Cardiac muscle cell (in vitro differentiated cells and primary cell): ENCODE results near the gene CEP72. TPM values are rescaled to one million over a fixed set of nuclear protein-coding genes. Genes with fewer than 3 reads are reported as not detected.

Source experiments
- DNase-seq, 2 donors: peaks; one replicate each; pipeline versions ENCODE4 v3.0.0 to v3.0.0-alpha.2; 2010 to 2017; ENCODE audit warnings: low read depth in 1 of 2, low spot score in 1 of 2
- H3K27ac ChIP-seq: fragments of 200-600 bp; sonication (generic); 2 replicates; pipeline ENCODE4 v1.5.1; 2016
- H3K27me3 ChIP-seq: fragments of 200-600 bp; sonication (generic); 2 replicates; pipeline ENCODE4 v1.6.0; 2016; ENCODE audit warnings: control low read depth
- H3K36me3 ChIP-seq: fragments of 200-600 bp; sonication (generic); 2 replicates; pipeline ENCODE4 v1.5.1; 2016; ENCODE audit warnings: control low read depth
- H3K4me1 ChIP-seq: fragments of 200-600 bp; sonication (generic); 2 replicates; pipeline ENCODE4 v1.8.1; 2017; ENCODE audit warnings: low read depth, mild to moderate bottlenecking, mixed run types
- H3K4me3 ChIP-seq: fragments of 200-600 bp; sonication (generic); 2 replicates; pipeline ENCODE4 v1.5.1; 2016; ENCODE audit warnings: mild to moderate bottlenecking
- H3K9me3 ChIP-seq: fragments of 200-600 bp; sonication (generic); 2 replicates; pipeline ENCODE4 v1.5.1; 2017; ENCODE audit warnings: low read depth, mild to moderate bottlenecking, control low read depth
- CTCF ChIP-seq: IDR thresholded peaks from 2 replicates; pipeline ENCODE4 v1.5.1; 2012; ENCODE audit warnings: low read depth, mild to moderate bottlenecking, low read length
- polyA plus RNA-seq: library from polyadenylated mRNA; unstranded; fragments of >200 nt; fragmentation: Nextera tagmentation; extraction: Ambion mirVana; gene quantifications from 2 replicates; pipeline ENCODE4 v1.2.1, GENCODE V29; 2016
- total RNA-seq: library from RNA; depleted of rRNA; stranded (reverse); fragments of >200 nt; gene quantifications from 2 replicates; pipeline ENCODE4 v1.2.3, GENCODE V29; 2016

The CEP72 gene
- total and polyA plus RNA-seq, 2 experiments from 2014 or later, result 6.6 to 8.5 TPM

GRCh38 chr5:651296-652022, 39.3 kb downstream of the CEP72 start:
- H3K4me1 ChIP-seq, result no peaks in the 10 kb centered on the region
- H3K36me3 ChIP-seq, result peaks cover 10% of the 10 kb centered on the region
- H3K27ac ChIP-seq, result no peak overlapping the region
- no peaks in the 10 kb centered on the region for H3K9me3 ChIP-seq
- no peaks in the 10 kb centered on the region for H3K27me3 ChIP-seq
- no peak for TF ChIP-seq CTCF
- no peak for DNase-seq
- no peak overlapping the region for H3K4me3 ChIP-seq

- TF ChIP-seq CTCF, result no peak
These were observed 39.9 kb downstream of the CEP72 start for GRCh38 chr5:652023-652515.

GRCh38 chr5:652773-653350, 40.7 kb downstream of the CEP72 start:
- no peak for DNase-seq
- Histone ChIP-seq H3K9me3 (no peaks in the 10 kb centered on the region), H3K36me3 (peaks cover 10% of the 10 kb centered on the region)

More at GRCh38 chr5:652023-652515, 39.9 kb downstream of the CEP72 start:
- Histone ChIP-seq H3K36me3 (peaks cover 12% of the 10 kb centered on the region), H3K4me3 (no peak overlapping the region), H3K9me3 (no peaks in the 10 kb centered on the region), H3K4me1 (no peaks in the 10 kb centered on the region), H3K27me3 (no peaks in the 10 kb centered on the region), H3K27ac (no peak overlapping the region)
- no peak for DNase-seq

GRCh38 chr5:654071-654778, 42.1 kb downstream of the CEP72 start:
- Histone ChIP-seq H3K4me3 (no peak overlapping the region), H3K36me3 (peaks cover 8% of the 10 kb centered on the region), H3K27ac (no peak overlapping the region), H3K9me3 (no peaks in the 10 kb centered on the region), H3K27me3 (no peaks in the 10 kb centered on the region), H3K4me1 (no peaks in the 10 kb centered on the region)
- no peak for TF ChIP-seq CTCF
- no peak for DNase-seq

More at GRCh38 chr5:652773-653350, 40.7 kb downstream of the CEP72 start:
- H3K4me1 ChIP-seq, result no peaks in the 10 kb centered on the region
- H3K4me3 ChIP-seq, result no peak overlapping the region
- TF ChIP-seq CTCF, result no peak
- H3K27ac ChIP-seq, result no peak overlapping the region
- H3K27me3 ChIP-seq, result no peaks in the 10 kb centered on the region

GRCh38 chr5:655406-655805, 43.3 kb downstream of the CEP72 start:
- no peaks in the 10 kb centered on the region for H3K27me3 ChIP-seq
- no peak overlapping the region for H3K27ac ChIP-seq
- peaks cover 8% of the 10 kb centered on the region for H3K36me3 ChIP-seq

More at GRCh38 chr5:655406-655805, 43.3 kb downstream of the CEP72 start:
- TF ChIP-seq CTCF, result no peak
- no peak overlapping the region for H3K4me3 ChIP-seq
- no peaks in the 10 kb centered on the region for H3K9me3 ChIP-seq
- H3K4me1 ChIP-seq, result no peaks in the 10 kb centered on the region
- no peak for DNase-seq
